SK-N-SH (cell line): ENCODE data around the gene PIAS2. TPM values are rescaled to one million over a fixed set of nuclear protein-coding genes. Genes with fewer than 3 reads are reported as not detected.

Experiments used
- CTCF ChIA-PET: fragments of 300-600, 350-600 bp; formaldehyde crosslinking; extraction: SDS; loops from one replicate; lab custom pipeline; 2021; lab: Yijun Ruan, JAX
- POLR2A ChIA-PET: fragments of 350-600 bp; sonication (Branson Sonifier 250); formaldehyde crosslinking; extraction: SDS; loops from one replicate; lab custom pipeline; 2020; ENCODE audit warnings: antibody characterized with exemption, inconsistent platforms; lab: Yijun Ruan, JAX
- DNase-seq: peaks from one replicate; pipeline ENCODE4 v3.0.0; 2012
- H2AFZ ChIP-seq: fragments of 200-600 bp; sonication (generic); 2 replicates; pipeline ENCODE4 v1.8.1; 2016; ENCODE audit warnings: antibody characterized with exemption, mild to moderate bottlenecking, low read depth
- H3F3A ChIP-seq: fragments of 200-600 bp; sonication (generic); replicated peaks from 2 replicates; pipeline ENCODE3; 2016; ENCODE audit warnings: antibody characterized with exemption, mild to moderate bottlenecking; ENCODE audit not compliant: insufficient read depth
- H3K27ac ChIP-seq, 2 experiments: fragments of 200-500 bp in 1 of 2; fragments of 200-600 bp in 1 of 2; sonication (Bioruptor generic) in 1 of 2; sonication (generic), shearing (Covaris generic) in 1 of 2; 2 replicates each; pipeline versions ENCODE4 v1.5.1 to v1.6.1; 2014 to 2016; ENCODE audit warnings: low read depth in 2 of 2, inconsistent platforms in 1 of 2, low read length in 1 of 2, mild to moderate bottlenecking in 1 of 2, mixed read lengths in 1 of 2
- H3K27me3 ChIP-seq: fragments of 200-600 bp; sonication (generic), shearing (Covaris generic); 2 replicates; pipeline ENCODE4 v1.6.1; 2016; ENCODE audit warnings: mixed run types; ENCODE audit not compliant: insufficient read depth
- H3K36me3 ChIP-seq, 2 experiments: fragments of 200-500 bp in 1 of 2; fragments of 200-600 bp in 1 of 2; sonication (Bioruptor generic) in 1 of 2; sonication (generic) in 1 of 2; replicated peaks in 1 of 2; 2 replicates each; pipeline versions ENCODE3 to v1.5.1; 2014 to 2016; ENCODE audit warnings: low read length in 1 of 2, mild to moderate bottlenecking in 1 of 2; ENCODE audit not compliant: insufficient read depth in 2 of 2, control insufficient read depth in 1 of 2
- H3K4me1 ChIP-seq, 2 experiments: fragments of 200-500 bp in 1 of 2; fragments of 200-600 bp in 1 of 2; sonication (Bioruptor generic) in 1 of 2; sonication (generic), shearing (Covaris generic) in 1 of 2; 2 replicates each; pipeline versions ENCODE4 v1.5.1 to v1.6.1; 2014 to 2016; ENCODE audit warnings: low read depth in 1 of 2, low read length in 1 of 2, mixed run types in 1 of 2; ENCODE audit not compliant: insufficient read depth in 2 of 2, control insufficient read depth in 1 of 2
- H3K4me2 ChIP-seq: fragments of 200-600 bp; sonication (generic), shearing (Covaris generic); 2 replicates; pipeline ENCODE4 v1.6.1; 2017; ENCODE audit warnings: mixed run types
- H3K4me3 ChIP-seq, 2 experiments: fragments of 200-500 bp in 1 of 2; fragments of 200-600 bp in 1 of 2; sonication (Bioruptor generic) in 1 of 2; sonication (generic), shearing (Covaris generic) in 1 of 2; 2 replicates each; pipeline versions ENCODE4 v1.5.1 to v1.8.1; 2014 to 2016; ENCODE audit warnings: low read depth in 2 of 2, inconsistent platforms in 1 of 2, low read length in 1 of 2, mild to moderate bottlenecking in 1 of 2, mixed read lengths in 1 of 2, moderate library complexity in 1 of 2
- H3K79me2 ChIP-seq: fragments of 200-600 bp; sonication (generic); 2 replicates; pipeline ENCODE4 v1.8.1; 2017; ENCODE audit warnings: mild to moderate bottlenecking; ENCODE audit not compliant: insufficient read depth
- H3K9ac ChIP-seq: fragments of 200-600 bp; sonication (generic); 2 replicates; pipeline ENCODE4 v1.6.1; 2017; ENCODE audit warnings: mixed run types
- H3K9me2 ChIP-seq: fragments of 200-600 bp; sonication (generic); 2 replicates; pipeline ENCODE4 v1.6.1; 2017; ENCODE audit warnings: mixed run types
- H3K9me3 ChIP-seq: fragments of 200-600 bp; sonication (generic); 2 replicates; pipeline ENCODE4 v1.6.1; 2017; ENCODE audit warnings: mixed run types, mild to moderate bottlenecking, moderate library complexity
- H4K20me1 ChIP-seq: fragments of 200-600 bp; sonication (generic); 2 replicates; pipeline ENCODE4 v1.6.1; 2017; ENCODE audit warnings: mild to moderate bottlenecking, mixed run types; ENCODE audit not compliant: insufficient read depth
- EP300 ChIP-seq, 2 experiments: IDR thresholded peaks; 2 replicates each; pipeline versions ENCODE4 v1.4.0 to v1.6.1; 2012; ENCODE audit warnings: borderline replicate concordance in 1 of 2, low read depth in 1 of 2, low read length in 1 of 2
- FOXJ3 ChIP-seq: sonication (generic); formaldehyde crosslinking; IDR thresholded peaks from 2 replicates; pipeline ENCODE4 v1.5.1; 2020; ENCODE audit warnings: mild to moderate bottlenecking, missing genetic modification reagents
- FOXM1 ChIP-seq: IDR thresholded peaks from 2 replicates; pipeline ENCODE4 v1.4.0; 2012; ENCODE audit warnings: low read depth, mild to moderate bottlenecking
- GABPA ChIP-seq: IDR thresholded peaks from 2 replicates; pipeline ENCODE4 v1.4.0; 2012; ENCODE audit warnings: low read depth, mild to moderate bottlenecking
- IRF3 ChIP-seq: fragments of 150-350 bp; IDR thresholded peaks from 2 replicates; pipeline ENCODE4 v1.6.1; 2016; ENCODE audit warnings: mild to moderate bottlenecking, low read depth, low read length
- NRF1 ChIP-seq: IDR thresholded peaks from 2 replicates; pipeline ENCODE4 v1.6.1; 2012; ENCODE audit warnings: low read depth, mild to moderate bottlenecking, low read length
- PBX3 ChIP-seq: IDR thresholded peaks from 2 replicates; pipeline ENCODE4; 2012
- RCOR1 ChIP-seq: fragments of 150-350 bp; IDR thresholded peaks from 2 replicates; pipeline ENCODE4 v1.6.1; 2017; ENCODE audit warnings: antibody characterized with exemption, low read length
- REST ChIP-seq: IDR thresholded peaks from 2 replicates; pipeline ENCODE4 v1.6.1; 2012; ENCODE audit warnings: mild to moderate bottlenecking, low read depth, low read length, moderate library complexity
- RXRA ChIP-seq: IDR thresholded peaks from 2 replicates; pipeline ENCODE4 v1.4.0; 2012; ENCODE audit warnings: low read depth, mild to moderate bottlenecking, borderline replicate concordance
- SIN3A ChIP-seq: IDR thresholded peaks from 2 replicates; pipeline ENCODE4 v1.6.1; 2012; ENCODE audit warnings: low read depth, mild to moderate bottlenecking, low read length, moderate library complexity, borderline replicate concordance
- SMC3 ChIP-seq: IDR thresholded peaks from 2 replicates; pipeline ENCODE4 v1.6.1; 2012; ENCODE audit warnings: low read depth, low read length, improper control_type of control experiment
- TCF12 ChIP-seq: IDR thresholded peaks from 2 replicates; pipeline ENCODE4 v1.4.0; 2012
- USF1 ChIP-seq: IDR thresholded peaks from 2 replicates; pipeline ENCODE4 v1.4.0; 2012; ENCODE audit warnings: low read depth, borderline replicate concordance
- USF2 ChIP-seq: fragments of 150-350 bp; IDR thresholded peaks from 2 replicates; pipeline ENCODE4 v1.6.1; 2017; ENCODE audit warnings: antibody characterized with exemption, low read length, low read depth, borderline replicate concordance
- whole genome bisulfite sequencing: methylation state at CpG from one replicate; pipeline ENCODE4 v1.1.6; 2017; ENCODE audit warnings: low lambda C conversion rate; 5-methylcytosine and 5-hydroxymethylcytosine counted together
- polyA plus RNA-seq, 3 experiments: library from polyadenylated mRNA; depleted of rRNA; stranded (reverse); fragments of >200 nt; gene quantifications; 2 replicates each; pipeline ENCODE4 v1.2.3, GENCODE V29; 2012

Gene PIAS2
- polyA plus RNA-seq, 1 of the 3 experiments (the other 2 are of a cell fraction) = 9.0 TPM

- Histone ChIP-seq H3K36me3 (no peaks in the 10 kb centered on the region), H4K20me1 (no peaks in the 10 kb centered on the region), H3K9me2 (no peaks in the 10 kb centered on the region), H3K9me3 (no peaks in the 10 kb centered on the region), H3K9ac (no peak overlapping the region), H2AFZ (no peak overlapping the region), H3K79me2 (no peaks in the 10 kb centered on the region), H3K4me1 (no peaks in the 10 kb centered on the region; a peak in 1 of 4 replicates), H3F3A (peaks cover 5% of the 10 kb centered on the region), H3K27me3 (no peaks in the 10 kb centered on the region), H3K4me2 (no peak overlapping the region), H3K27ac (no peak overlapping the region), H3K4me3 (no peak overlapping the region)
- 100% methylated on average over 1 of the region's 1 CpG for WGBS
- TF ChIP-seq SMC3 (no peak), RXRA (no peak), USF1 (no peak), GABPA (no peak), FOXM1 (no peak), NRF1 (no peak), PBX3 (no peak), SIN3A (no peak), TCF12 (no peak), REST (no peak), FOXJ3 (CRISPR knock-in tag) (no peak), USF2 (no peak), RCOR1 (no peak), IRF3 (no peak), EP300 (IDR thresholded peaks at IDR 0.05; ENCODE audit: borderline replicate concordance in 1 of 2, low read depth in 1 of 2, low read length in 1 of 2) (no peak)
- DNase-seq = no peak
- POLR2A ChIA-PET = no interaction called here
- CTCF ChIA-PET = interaction anchor here (0.9 kb wide), 1 partner anchor 12 kb away, joined by 3 read pairs; no protein-coding TSS in a partner anchor
These were observed 122.7 kb downstream of the PIAS2 start for GRCh38 chr18:46794607-46795006.
